GM18502 (cell line): Measurements from ENCODE around the gene TMOD4.

Experiments used
- ATAC-seq: cut with Tn5 transposase; IDR thresholded peaks from one replicate; pipeline ENCODE4 v1.9.1; 2021; ENCODE audit warnings: mild to moderate bottlenecking; ENCODE audit not compliant: unreplicated experiment, poor library complexity

The TMOD4 gene

DNA sequence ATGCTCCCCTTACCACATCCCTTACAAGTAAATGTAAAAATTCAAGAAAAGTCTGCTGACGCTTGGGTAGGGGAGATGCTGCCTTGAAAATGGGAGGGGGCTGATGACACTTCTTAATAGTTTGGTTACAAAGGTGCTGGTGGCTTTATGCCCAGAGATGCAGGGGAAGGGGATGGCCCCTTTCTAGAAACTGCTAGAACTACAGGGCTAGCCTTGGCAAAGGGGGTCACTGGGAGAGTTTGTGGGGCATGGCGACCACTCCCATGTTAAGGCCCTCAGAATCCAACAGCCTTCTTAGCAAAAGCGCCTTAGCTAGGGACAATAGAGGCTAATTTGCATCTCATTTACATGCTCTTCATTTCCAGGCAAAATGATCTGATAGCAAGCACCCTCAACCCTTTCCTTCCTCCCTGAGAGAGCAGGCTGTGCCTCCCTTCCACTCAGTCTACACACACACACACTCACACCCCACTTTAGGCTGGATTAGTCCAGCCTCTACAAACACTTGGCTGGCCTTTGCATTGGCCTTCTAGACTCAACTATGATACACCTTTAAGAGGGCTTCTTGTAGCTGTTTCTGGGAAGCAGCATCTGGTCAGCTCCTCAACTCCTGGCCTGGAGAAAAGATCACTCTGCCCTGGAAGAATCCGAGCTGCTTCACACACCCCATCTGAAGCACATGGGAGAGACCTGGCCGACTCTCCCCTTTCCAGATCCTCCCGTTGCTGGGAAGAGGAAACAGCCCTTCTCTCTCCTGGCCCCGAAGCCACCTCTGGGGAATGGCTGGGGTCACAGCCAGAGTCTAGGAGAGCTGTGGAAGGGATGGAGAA, 31.1 kb downstream of the TMOD4 start:
- ATAC-seq, result no peak

DNA sequence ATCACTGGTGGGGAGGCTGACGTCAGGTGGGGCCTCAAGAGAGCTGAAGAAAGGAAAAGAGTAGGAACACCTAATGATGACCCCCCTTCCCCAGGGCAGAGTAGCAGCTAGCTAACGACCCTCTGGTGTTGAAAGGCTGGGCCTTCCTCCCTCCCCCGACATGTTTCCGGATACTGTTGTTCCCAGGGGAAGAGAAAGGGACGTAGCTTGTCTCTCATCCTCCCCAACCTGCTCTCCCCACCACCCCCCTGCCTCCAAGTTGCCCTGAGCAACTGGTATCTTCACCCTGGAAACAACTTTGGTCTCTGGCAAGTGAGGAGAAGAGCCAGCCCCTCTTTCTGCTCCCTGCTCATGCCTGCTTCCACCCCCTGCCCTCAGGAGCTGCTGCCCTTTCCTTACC, 31.8 kb downstream of the TMOD4 start:
- no peak for ATAC-seq

DNA sequence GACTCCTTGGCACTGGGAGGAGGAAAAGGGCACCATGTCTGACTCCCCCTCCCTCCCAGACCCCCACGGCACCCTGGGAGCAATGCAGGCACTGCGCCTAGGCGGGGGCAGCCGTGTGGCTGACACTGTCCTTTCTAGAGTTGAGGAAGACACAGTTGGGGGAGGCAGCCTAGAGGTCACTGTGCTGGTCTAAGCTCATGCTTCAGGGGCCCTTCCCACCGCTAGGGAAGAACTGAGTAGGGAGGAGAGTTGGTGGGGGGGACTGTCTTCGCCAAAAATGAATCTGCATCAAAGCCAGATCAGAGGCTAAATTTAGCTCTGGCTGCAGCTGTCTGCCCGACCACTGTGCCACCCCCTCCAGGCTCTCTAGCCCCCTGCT, 32.7 kb downstream of the TMOD4 start:
- no peak for ATAC-seq

DNA sequence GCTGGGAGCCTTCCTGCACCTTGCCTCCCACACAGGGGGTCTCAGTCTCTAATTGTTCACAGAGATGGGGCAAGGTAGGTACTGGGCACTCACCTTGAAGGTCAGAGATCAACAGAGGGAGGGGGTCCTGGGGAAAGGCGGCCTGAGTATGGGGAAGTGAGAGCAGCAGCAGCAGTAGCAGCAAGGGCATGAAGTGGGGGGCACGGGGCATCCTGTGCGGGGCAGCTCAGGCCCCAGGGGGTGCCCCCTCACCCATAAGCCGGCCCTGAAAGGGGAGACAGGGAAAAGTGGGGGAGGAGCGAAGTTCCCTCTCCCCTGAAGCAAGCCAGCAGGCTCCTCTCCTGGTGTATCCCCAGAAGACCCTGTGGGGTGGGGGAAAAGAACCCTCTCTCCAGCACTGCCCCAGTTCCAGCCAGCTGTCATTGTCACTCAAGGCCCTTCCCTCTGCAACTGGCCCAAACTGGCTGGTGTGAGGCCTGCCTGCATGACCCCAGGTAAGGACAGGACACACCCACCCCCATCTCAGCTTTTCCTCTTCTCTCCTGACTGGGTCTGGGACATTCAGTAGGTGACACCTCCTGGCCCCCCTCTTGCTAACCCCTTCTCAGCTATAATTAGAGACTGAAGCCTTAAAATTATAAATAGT, 33.2 kb downstream of the TMOD4 start:
- ATAC-seq, result no peak

DNA sequence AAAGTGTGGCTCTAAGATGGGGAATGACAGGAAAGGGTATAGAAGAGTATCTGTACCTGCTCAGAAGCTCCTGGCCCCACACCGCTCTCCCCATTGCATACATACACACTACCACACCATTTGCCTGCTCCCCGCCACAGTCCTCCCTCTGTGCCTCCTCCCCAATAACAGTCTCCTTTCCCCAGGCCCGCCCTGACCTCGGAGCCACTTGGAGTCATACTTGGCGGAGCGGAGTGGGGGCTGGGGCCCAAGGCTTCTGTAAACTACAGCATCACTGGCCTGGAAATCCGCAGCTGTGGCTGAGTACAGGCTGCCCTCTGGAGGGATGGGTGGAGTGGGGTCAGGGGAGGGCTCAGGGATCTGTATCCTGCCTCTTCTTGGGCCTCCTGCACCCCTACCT, 38.0 kb downstream of the TMOD4 start:
- no peak for ATAC-seq

DNA sequence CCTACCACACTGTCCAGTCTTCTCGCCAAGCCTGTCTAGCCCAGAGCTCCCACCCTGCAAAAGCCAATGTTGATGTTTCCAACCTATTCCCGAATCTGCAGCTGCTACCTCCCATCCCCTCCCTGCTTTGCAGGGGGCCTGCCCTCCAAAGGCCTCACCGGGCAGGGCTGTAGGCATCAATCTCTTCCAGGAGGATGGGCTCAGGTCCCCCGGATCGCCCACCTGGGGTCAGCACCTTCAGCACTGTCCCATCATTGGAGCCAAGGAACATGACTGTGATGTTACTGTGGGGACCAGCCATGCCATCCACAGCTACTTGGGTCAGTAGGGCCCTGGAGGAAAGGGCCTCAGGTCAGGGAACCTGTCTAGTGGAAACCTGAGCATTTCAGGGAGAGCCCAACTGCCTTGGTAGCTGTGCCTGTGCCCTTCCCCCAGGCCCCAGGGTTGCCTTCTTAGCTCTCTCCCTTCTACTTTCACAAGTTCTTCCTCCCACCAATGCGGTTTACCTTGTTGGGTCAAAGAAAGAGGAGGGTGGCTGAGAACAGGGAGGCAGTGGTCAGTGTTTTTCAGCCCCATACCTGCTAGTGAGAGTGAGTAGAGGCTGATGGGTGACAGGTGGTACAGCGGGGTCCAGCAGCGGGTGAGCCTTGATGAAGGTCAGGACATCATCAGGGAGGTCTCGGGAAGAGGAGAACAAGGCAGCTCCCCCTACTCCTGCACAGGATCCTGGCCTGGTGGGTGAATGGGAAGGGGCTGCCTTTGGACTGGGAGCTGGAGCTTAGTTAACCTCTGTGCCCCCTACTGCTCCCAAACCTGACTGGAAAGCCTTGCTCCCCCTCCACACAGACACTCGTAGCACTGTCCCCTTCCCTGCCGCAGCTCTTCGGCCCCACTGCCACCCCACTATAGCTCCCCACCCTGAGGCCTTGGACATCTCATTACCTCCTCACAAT, 40.1 kb downstream of the TMOD4 start:
- no peak for ATAC-seq

DNA sequence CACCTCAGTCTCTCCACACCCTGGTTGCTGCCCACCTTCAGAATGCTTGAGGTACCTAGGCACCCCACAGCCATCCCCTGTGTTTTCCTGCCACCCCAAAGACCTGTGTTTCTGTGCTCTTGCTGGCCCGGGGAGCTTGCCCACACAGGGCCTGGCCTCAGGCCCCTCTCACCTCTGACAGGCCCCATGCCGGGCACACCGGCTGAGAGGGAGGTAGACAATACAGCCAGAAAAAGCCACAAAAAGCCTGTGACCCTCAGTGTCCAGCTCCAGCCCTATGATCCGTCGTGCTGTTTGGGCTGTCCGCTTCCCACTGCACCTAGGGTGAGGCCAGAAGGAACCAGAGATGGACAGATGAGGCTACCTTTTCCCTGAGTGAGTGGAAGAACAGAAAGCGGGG, 40.8 kb downstream of the TMOD4 start:
- no peak for ATAC-seq

DNA sequence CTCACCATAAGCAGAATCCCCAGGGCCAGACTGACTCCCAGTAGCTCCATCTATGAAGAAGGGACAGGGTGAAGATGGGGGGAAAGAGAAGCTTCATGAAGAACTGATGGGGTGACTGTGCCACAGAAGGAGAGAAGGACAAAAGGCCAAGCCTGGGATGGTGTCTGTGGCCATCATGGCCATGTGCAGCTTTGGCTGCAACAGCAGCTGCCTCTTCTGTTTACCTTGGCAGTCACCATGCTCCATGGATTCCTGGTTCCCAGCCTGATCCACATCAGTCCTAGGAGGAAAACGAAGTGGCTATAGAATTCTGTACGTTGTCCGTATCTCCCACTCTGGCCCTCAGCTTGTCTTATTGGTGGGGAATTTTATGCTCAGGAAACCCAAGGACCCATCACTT, 41.4 kb downstream of the TMOD4 start:
- no peak for ATAC-seq

DNA sequence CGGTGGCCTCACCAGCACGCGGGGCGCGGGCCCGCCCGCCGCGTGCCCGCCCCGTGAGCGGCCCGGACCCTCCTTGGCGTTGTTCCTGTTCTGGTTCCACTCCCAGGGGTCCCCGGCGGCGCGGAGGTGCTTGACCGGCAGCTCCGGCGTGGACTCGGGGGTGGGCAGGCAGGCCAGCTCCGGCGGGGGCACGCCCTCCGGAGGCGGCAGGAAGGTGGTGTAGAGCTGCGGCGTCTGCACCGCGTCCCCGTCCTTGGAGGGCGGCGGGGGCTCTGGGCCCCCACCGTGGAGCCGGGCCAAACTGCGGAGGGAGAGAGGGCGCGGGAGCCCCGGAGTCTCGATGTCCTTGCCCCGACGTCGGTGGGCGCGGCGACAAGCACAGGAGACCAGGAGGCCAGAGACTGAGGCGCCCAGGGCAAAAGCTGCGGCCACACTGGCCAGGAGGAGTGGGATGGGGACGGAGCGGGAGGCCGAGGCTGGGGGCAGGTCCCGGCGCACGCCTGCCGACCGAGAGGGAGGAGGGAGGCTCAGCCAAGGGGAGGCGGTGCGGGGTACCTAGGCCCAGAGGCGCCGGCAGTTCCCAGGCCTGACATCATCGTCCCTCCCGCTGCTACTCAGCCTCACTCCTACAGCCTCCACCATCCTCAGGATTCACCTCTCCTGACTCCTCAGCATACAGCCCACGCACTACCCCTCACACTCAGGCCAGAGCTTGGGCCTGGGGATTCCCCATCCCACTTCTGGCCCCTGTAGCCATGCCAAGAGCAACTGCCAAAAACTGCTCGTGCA, 42.6 kb downstream of the TMOD4 start:
- ATAC-seq, result no peak

DNA sequence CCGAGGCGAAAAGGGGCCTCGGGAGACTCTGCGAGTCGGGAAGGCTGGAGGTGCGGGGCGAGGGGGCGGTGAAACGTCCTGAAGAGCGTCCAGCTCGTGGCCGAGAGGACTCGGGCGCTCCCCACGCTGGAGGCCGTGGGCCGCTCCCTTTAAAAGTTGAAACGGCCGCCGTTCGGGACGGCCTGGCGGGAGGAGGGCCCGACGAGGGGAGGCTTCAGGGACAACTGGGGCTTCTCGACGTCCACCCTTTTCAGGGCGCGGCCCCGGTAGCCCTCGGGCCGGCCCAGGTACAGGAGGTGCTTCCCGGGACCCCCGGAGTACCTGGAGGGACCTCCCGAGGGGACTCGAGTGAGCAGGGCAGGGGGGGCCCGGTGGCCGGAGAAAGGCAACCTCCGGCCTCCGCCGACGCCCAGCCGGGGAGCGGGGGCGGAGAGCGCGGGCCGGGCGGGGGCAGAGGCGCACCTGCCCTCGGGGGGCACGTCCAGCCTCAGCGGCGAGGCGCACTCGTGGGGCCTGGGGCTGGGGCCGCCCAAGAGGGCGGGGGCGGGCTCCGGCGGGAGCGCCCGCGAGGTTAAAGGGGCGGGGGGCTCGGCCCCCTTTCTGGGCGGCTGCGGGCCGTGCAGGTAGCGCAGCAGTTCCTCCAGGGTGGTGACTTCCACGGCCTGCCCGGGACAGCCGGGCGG, 43.3 kb downstream of the TMOD4 start:
- no peak for ATAC-seq

DNA sequence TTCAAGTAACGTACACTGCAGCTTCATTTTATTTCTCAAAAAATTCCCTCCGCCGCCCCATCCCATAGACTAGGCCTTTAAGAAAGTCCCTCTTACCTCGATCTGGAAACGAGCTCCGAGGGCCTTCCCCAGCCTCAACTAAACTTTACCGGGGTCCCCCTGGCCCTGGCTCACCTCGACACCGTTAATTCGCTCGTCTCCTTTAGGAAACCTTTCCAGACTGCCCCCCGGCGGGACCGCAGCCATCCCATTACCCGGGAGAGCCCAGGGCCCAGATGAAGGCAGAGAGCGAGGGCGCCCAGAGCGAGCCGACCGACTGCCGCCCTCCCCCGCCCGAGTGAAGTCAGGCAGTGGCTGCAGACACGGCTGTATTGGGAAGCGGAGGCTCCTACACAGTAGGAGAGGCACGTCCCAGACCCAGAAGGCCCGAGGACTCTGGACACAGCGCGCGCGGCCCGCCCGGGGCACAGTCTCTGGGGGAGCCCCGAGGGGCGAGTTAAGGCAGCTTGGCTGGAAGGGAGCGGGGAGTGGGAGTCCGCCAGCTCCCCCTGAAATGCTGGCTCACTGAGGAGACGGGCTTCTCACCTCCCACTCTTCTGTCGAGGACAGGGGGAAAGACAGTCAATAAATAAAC, 44.0 kb downstream of the TMOD4 start:
- no peak for ATAC-seq

DNA sequence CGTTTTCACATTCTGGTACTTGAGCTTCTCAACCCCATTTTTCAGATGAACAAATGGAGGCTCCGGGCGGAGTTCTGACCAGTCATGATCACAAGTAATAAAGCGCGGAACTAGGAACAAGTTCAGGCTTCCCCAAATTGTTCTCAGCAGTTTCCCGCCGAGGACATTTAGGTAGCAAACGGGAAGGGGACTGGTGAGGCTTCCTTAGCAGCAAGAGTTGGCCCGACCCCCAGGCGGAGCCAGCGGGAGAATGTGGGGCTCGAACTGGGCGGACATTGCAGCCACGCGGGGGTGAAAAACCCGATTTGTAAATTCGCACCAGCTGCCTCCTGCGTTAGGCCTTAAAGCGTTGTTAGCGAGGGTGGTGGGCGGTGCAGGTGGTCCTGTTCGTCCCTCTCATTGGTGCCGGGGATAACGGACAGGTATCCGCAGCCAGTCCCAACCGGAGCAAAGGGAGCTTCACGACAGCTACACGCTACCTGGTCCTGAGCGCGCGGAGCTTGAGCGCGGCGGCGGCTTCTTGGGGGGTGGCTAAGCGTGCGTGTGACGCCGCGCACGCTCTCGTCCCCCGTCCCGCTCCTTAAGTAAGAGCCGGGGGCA, 44.7 kb downstream of the TMOD4 start:
- no peak for ATAC-seq

DNA sequence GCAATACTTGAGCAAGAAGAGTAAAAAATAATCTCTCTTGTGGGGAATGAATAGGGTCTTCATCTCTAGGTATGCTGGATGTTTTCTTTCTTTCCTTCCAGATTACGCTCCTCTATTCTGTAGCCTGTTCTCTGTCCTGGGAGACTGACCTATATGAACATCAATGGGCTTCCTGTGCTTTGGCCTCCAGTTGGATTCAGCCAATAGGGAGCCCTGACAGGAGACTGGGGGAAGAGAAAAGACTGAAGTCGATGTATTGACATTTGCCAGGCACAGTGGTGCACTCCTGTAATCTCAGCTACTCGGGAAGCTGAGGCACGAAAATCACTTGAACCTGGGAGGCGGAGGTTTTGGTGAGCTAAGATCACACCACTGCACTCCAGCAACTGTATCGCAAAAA, 47.0 kb downstream of the TMOD4 start:
- no peak for ATAC-seq

DNA sequence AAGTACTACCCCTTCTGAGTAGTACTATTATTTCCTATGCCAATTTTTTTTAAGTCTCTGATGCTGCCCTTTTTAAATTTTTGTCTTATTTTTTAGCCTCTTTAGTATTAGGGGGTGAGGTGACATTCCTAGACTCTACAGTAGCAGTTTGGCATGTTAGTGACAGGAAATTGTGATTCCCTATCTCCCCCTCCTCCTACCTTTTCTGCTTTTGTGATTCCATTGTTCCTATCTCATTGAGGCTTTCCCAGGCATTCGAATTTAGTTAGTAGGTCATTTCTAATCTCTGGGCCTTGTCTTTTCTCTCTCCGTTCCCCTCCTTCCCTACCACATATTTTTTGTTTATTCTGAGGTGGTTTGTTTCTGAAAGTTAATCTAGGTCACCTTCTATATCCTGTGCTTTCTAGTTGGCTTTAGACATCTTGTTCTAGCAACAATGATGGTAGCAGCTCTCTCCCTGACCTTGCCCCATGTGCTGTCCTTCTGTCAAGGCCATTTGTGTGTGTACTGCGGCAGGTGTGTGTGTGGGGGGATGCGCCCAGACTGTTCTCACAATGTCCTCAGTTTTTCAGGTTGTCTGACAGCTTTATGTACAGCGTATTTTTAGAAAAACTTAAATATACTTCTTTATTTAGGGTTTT, 50.9 kb downstream of the TMOD4 start:
- ATAC-seq, result no peak
